Stimulated activated CD4-positive, alpha-beta T cell treated with anti-CD3 and anti-CD28 coated beads, Interleukin-1b, Interleukin-23, amount 100 ng/mL, for 4 hours (primary cell): ENCODE data around the gene HPS1.
"Not testable (repeated sequence)": the region's sequence is repeated elsewhere in the genome, so short reads cannot be mapped to it uniquely, and the experiment has no call there.

Source experiments
- DNase-seq, 2 donors: peaks; one replicate each; pipeline ENCODE4 v3.0.0-alpha.2; 2020; ENCODE audit warnings: low read depth in 2 of 2

Gene HPS1

GRCh38 chr10:98390406-98390805 is 56.3 kb downstream of the HPS1 start:
- DNase-seq = no peak

GRCh38 chr10:98389398-98389797 is 57.3 kb downstream of the HPS1 start:
- no peak for DNase-seq

GRCh38 chr10:98388101-98388655 is 58.6 kb downstream of the HPS1 start:
- DNase-seq = no peak

- no peak for DNase-seq
These were observed 62.1 kb downstream of the HPS1 start for GRCh38 chr10:98384531-98385133.

GRCh38 chr10:98383869-98384268 is 62.9 kb downstream of the HPS1 start:
- DNase-seq = no peak

GRCh38 chr10:98383134-98383667 is 63.5 kb downstream of the HPS1 start:
- DNase-seq = not testable (repeated sequence)

GRCh38 chr10:98382691-98383101 is 64.0 kb downstream of the HPS1 start:
- DNase-seq = no peak

DNA sequence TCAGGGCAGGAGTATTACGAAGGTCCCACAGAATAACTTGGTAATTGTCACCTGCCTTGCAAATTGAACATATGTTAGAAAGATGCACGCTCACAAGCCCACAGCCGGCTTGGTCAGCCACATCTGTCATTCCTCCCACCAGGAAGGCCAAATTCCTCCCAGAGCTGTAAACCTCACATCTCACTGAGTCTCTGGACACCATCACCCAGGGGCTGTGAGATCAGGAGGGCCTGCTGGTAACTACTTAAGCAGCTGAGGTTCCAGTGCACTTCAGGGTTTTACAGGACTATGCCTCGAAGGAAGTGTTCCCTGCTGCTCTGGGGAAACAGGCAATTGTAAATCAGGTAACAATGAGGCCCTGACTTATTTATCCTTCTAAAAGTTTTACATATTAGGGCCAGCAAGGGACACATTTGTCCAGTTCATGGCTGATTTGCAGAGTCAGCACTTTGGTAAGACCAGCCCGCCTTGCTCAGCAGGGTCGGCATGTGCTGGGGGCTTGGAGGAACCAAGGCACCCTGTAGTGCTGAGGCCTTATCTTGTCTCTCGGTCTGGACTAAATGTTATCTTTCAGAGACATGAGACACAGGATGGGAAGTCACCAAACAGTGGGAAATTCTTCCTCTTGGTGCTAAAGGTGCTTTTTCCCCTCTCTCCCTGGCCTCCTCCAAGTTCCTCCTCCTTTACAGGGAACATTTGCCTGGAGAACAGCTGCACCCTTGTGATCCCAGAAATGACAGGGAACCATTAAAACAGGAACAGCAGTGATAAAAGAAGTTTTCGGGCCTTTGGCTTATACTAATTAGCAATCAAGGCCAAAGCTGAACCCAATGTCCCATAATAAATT is 66.0 kb downstream of the HPS1 start:
- no peak for DNase-seq

DNA sequence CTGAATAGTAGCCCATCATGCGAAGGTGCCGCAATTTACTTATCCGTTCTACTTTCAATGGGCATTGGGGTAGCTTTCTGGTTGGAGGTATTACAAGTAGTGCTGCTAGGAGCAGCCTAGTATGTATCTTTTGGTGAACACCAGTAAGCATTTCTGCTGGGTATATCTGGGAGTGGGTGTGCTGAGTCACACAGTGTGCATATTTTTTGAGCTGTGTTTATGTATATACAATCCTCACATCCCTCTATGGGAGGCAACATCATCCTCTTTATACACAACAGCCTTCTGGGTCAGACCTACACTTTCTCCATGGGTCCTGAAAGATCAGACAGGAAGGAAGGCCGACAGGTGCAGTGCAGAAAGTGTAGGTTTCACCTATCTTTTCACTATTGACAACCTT is 68.0 kb downstream of the HPS1 start:
- no peak for DNase-seq

GRCh38 chr10:98377536-98377935 is 69.2 kb downstream of the HPS1 start:
- DNase-seq = no peak

DNA sequence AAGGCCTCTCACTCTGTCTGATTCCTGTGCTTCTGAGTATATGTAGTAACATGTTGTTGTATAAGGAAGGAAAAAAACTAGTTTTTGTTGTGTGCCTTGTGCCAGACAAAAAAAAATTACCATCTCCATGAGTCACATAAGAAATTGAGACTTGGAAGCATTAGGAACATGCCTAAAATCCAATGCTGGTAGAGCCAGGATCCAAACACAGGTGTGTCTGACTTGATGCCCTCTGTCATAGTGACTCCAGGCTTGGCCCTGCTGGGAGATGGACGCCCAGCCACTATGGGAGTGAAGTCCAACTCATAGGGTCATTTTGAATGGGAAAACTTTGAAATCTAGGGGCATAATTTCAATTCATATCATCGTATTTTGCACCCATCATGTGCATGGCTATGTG is 69.7 kb downstream of the HPS1 start:
- DNase-seq = no peak

DNA sequence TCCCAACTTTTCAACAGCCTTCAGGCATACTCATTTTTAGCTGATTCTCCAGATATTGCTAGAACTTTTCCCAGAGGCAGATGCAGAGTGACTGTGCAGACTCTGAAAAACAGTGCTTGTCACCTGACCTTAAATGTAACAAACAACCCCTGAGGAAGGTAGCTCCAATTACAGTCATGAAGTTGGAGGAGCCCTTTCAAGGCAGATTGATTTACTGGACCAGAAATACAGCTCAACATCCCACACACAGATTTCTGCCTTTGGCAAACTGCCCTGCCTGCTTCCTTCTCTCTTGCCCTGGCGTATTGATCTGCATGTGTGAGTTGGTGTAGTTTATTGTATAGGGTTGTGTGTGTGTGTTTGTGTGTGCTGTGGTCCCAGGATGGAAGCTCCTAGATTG is 70.2 kb downstream of the HPS1 start:
- DNase-seq = no peak

- DNase-seq = no peak
These were observed 72.3 kb downstream of the HPS1 start for GRCh38 chr10:98374217-98374985.

DNA sequence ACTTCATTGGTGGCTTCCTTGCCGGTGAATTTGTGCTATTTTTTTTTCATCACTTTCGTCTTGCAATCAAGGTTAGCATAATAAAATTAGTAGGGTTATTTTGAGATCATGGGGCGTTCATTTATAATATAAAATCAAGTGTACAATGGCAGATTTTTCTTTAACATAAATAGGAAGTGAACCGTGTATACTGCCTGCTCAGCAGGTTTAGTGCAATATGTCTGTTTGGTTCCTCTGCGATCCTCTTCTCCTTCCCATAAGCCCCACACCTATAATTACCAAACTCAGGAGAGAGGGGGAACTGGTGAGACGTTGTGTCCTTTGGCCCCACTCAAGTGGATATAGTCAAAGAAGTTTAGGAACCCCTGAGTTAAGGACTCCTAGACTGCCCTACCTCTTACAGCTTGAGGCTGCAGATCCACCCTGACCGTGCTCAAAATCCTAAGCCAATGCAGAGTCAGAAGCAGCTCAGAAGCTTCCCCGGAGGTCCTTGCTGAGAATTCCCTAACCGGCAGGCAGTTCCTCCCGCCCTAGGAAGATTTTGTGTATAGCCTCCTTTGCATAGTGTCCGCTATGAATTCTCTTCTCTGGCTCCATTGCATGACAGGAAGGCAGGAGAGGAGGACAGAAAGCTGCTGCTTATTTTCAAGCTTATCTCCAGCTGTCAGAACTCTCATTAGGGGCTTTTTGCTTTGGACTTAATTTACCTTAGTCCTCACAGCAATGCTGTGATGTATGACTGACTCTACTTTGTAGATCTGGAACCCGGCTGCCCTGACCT is 73.3 kb downstream of the HPS1 start:
- DNase-seq = no peak

GRCh38 chr10:98370831-98371820 is 75.6 kb downstream of the HPS1 start:
- DNase-seq = no peak

DNA sequence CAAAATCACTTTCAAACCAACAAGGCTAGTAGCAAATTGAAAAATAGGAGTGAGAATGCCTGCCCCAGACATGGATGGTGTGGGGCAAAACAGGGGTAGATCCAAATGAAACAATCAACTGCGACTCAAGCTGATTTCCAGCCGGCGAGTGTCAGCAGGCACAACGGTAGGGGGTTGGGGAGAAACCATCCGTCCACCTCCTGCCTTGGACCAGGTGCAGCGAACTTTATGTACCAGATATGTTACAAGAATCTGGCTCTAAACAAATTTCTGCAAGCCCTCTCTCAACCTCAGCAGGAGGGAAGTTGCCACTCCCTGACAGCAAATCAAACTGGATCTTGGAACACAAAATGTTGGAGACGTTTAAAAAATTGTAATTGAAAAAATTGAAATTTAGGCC is 76.9 kb downstream of the HPS1 start:
- no peak for DNase-seq

- no peak for DNase-seq
These were observed 78.1 kb downstream of the HPS1 start for GRCh38 chr10:98368644-98369043.

GRCh38 chr10:98367604-98368451 is 78.9 kb downstream of the HPS1 start:
- no peak for DNase-seq
